H1 (cell line): ENCODE data around the gene RGS11. TPM values are rescaled to one million over a fixed set of nuclear protein-coding genes. Genes with fewer than 3 reads are reported as not detected.

Source experiments
- CTCF ChIA-PET: fragments of 300-600 bp; sonication (Branson Sonifier 250); formaldehyde crosslinking; loops from one replicate; lab custom pipeline; 2021; ENCODE audit not compliant: partially characterized antibody; lab: Charles Lee
- POLR2A ChIA-PET: fragments of 300-600 bp; sonication (Branson Sonifier 250); formaldehyde crosslinking; loops from one replicate; lab custom pipeline; 2021; ENCODE audit warnings: inconsistent platforms; ENCODE audit not compliant: partially characterized antibody; lab: Charles Lee
- DNase-seq, 2 experiments: peaks; one replicate each; pipeline versions ENCODE4 v3.0.0 to v3.0.0-alpha.2; 2010 to 2022; ENCODE audit warnings: low spot score in 2 of 2, low read depth in 1 of 2, mixed read lengths in 1 of 2
- FAIRE-seq: peaks from 2 replicates; lab custom pipeline; 2011; peaks lifted over from hg19 to GRCh38; lab: Jason Lieb, UNC
- H2AFZ ChIP-seq: 2 replicates; pipeline ENCODE4 v1.8.1; 2012; ENCODE audit warnings: low read length, inconsistent platforms
- H2AK5ac ChIP-seq: 2 replicates; pipeline ENCODE4 v1.6.1; 2013; ENCODE audit warnings: low read depth, low read length
- H2BK120ac ChIP-seq: replicated peaks from 2 replicates; pipeline ENCODE3; 2013; ENCODE audit warnings: low read depth, low read length, inconsistent platforms
- H2BK12ac ChIP-seq: 2 replicates; pipeline ENCODE4 v1.6.1; 2013; ENCODE audit warnings: low read depth, low read length
- H2BK15ac ChIP-seq: 2 replicates; pipeline ENCODE4 v1.6.1; 2013; ENCODE audit warnings: low read length
- H2BK20ac ChIP-seq: 2 replicates; pipeline ENCODE4 v1.6.1; 2013; ENCODE audit warnings: low read length
- H2BK5ac ChIP-seq: 2 replicates; pipeline ENCODE4 v1.6.1; 2013; ENCODE audit warnings: low read depth, low read length
- H3K14ac ChIP-seq: 2 replicates; pipeline ENCODE4 v1.6.1; 2013; ENCODE audit warnings: inconsistent platforms; ENCODE audit not compliant: insufficient read length
- H3K18ac ChIP-seq: 2 replicates; pipeline ENCODE4 v1.6.1; 2013; ENCODE audit warnings: low read length; ENCODE audit errors: extremely low read depth
- H3K23ac ChIP-seq: 2 replicates; pipeline ENCODE4 v1.6.1; 2013; ENCODE audit warnings: inconsistent platforms; ENCODE audit not compliant: insufficient read length
- H3K23me2 ChIP-seq: 2 replicates; pipeline ENCODE4 v1.6.1; 2013; ENCODE audit warnings: low read depth, low read length
- H3K27ac ChIP-seq: 2 replicates; pipeline ENCODE4 v1.6.1; 2011; ENCODE audit warnings: low read depth, low read length, inconsistent platforms
- H3K27me3 ChIP-seq, 4 experiments: replicated peaks in 1 of 4; 1 replicate in 1 of 4; 2 replicates in 3 of 4; pipeline versions ENCODE4 v1.6.1 to v1.8.1; 2011 to 2013; ENCODE audit warnings: low read length in 3 of 4, mild to moderate bottlenecking in 3 of 4, inconsistent platforms in 2 of 4, mixed read lengths in 2 of 4, moderate library complexity in 1 of 4; ENCODE audit not compliant: control insufficient read depth in 3 of 4, insufficient read depth in 3 of 4; ENCODE audit errors: extremely low read depth in 1 of 4
- H3K36me3 ChIP-seq, 4 experiments: 2 replicates each; pipeline versions ENCODE4 v1.6.1 to v1.8.1; 2011 to 2013; ENCODE audit warnings: mild to moderate bottlenecking in 4 of 4, low read length in 3 of 4, moderate library complexity in 2 of 4, control low read depth in 1 of 4, inconsistent platforms in 1 of 4; ENCODE audit not compliant: insufficient read depth in 4 of 4, control insufficient read depth in 2 of 4
- H3K4ac ChIP-seq: replicated peaks from 2 replicates; pipeline ENCODE3; 2013; ENCODE audit warnings: low read length, low read depth, mixed read lengths, inconsistent platforms; ENCODE audit not compliant: insufficient read length
- H3K4me1 ChIP-seq, 4 experiments: replicated peaks in 1 of 4; 1 replicate in 1 of 4; 2 replicates in 3 of 4; pipeline versions ENCODE4 v1.6.1 to v1.8.1; 2011 to 2013; ENCODE audit warnings: low read length in 3 of 4, inconsistent platforms in 2 of 4, mixed read lengths in 1 of 4; ENCODE audit not compliant: insufficient read depth in 4 of 4, control insufficient read depth in 3 of 4
- H3K4me2 ChIP-seq, 2 experiments: 2 replicates each; pipeline versions ENCODE4 v1.6.1 to v1.8.1; 2011 to 2013; ENCODE audit warnings: low read depth in 2 of 2, low read length in 2 of 2, control low read depth in 1 of 2, inconsistent platforms in 1 of 2, mild to moderate bottlenecking in 1 of 2; ENCODE audit not compliant: insufficient read depth in 1 of 2
- H3K4me3 ChIP-seq, 4 experiments: fragments of 200-600, 300-600 bp in 1 of 4; sonication (generic), shearing (Covaris generic), sonication (Bioruptor Twin) in 1 of 4; 2 replicates each; pipeline versions ENCODE4 v1.5.1 to v1.8.1; 2011 to 2016; ENCODE audit warnings: low read length in 4 of 4, low read depth in 3 of 4, control low read depth in 2 of 4, inconsistent platforms in 2 of 4, mild to moderate bottlenecking in 2 of 4, mixed read lengths in 1 of 4, moderate library complexity in 1 of 4; ENCODE audit not compliant: insufficient read depth in 2 of 4; ENCODE audit errors: extremely low read depth in 1 of 4
- H3K56ac ChIP-seq: replicated peaks from 2 replicates; pipeline ENCODE3; 2013; ENCODE audit warnings: low read depth, mild to moderate bottlenecking, mixed read lengths, low read length, inconsistent platforms; ENCODE audit not compliant: insufficient read length
- H3K79me1 ChIP-seq: 2 replicates; pipeline ENCODE4 v1.6.1; 2013; ENCODE audit warnings: low read depth, low read length, control low read depth
- H3K79me2 ChIP-seq, 2 experiments: 2 replicates each; pipeline versions ENCODE4 v1.6.1 to v1.8.1; 2012 to 2013; ENCODE audit warnings: low read length in 2 of 2, mild to moderate bottlenecking in 2 of 2, inconsistent platforms in 1 of 2; ENCODE audit not compliant: insufficient read depth in 2 of 2, control insufficient read depth in 1 of 2
- H3K9ac ChIP-seq, 4 experiments: replicated peaks in 1 of 4; 1 replicate in 1 of 4; 2 replicates in 3 of 4; pipeline versions ENCODE4 v1.6.1 to v1.8.1; 2011 to 2013; ENCODE audit warnings: low read depth in 3 of 4, low read length in 3 of 4, control low read depth in 2 of 4, mild to moderate bottlenecking in 2 of 4, moderate library complexity in 2 of 4, inconsistent platforms in 1 of 4; ENCODE audit errors: extremely low read depth in 1 of 4
- H3K9me3 ChIP-seq, 2 experiments: 2 replicates each; pipeline versions ENCODE4 v1.6.1 to v1.8.1; 2012 to 2013; ENCODE audit warnings: mild to moderate bottlenecking in 2 of 2, moderate library complexity in 2 of 2, control low read depth in 1 of 2, inconsistent platforms in 1 of 2, low read depth in 1 of 2, low read length in 1 of 2, mixed read lengths in 1 of 2; ENCODE audit not compliant: insufficient read depth in 2 of 2
- H4K20me1 ChIP-seq, 2 experiments: replicated peaks in 1 of 2; 2 replicates each; pipeline versions ENCODE3 to v1.8.1; 2011 to 2013; ENCODE audit warnings: inconsistent platforms in 2 of 2, low read length in 2 of 2, mild to moderate bottlenecking in 1 of 2; ENCODE audit not compliant: insufficient read depth in 2 of 2, control insufficient read depth in 1 of 2
- H4K5ac ChIP-seq: 2 replicates; pipeline ENCODE4 v1.6.1; 2013; ENCODE audit warnings: low read length, low read depth, mixed read lengths, inconsistent platforms; ENCODE audit not compliant: insufficient read length
- H4K8ac ChIP-seq: 2 replicates; pipeline ENCODE4 v1.8.0; 2013; ENCODE audit warnings: mild to moderate bottlenecking, moderate library complexity, low read length, inconsistent platforms; ENCODE audit not compliant: insufficient read depth; ENCODE audit errors: extremely low read depth
- H4K91ac ChIP-seq: replicated peaks from 2 replicates; pipeline ENCODE3; 2013; ENCODE audit warnings: low read length, mixed read lengths, inconsistent platforms; ENCODE audit not compliant: insufficient read length
- CEBPB ChIP-seq: IDR thresholded peaks from 2 replicates; pipeline ENCODE4 v1.6.1; 2012; ENCODE audit warnings: low read depth, low read length
- POU5F1 ChIP-seq: IDR thresholded peaks from 2 replicates; pipeline ENCODE4 v1.6.1; 2011; ENCODE audit warnings: low read depth, mild to moderate bottlenecking, low read length, moderate library complexity
- WGBS, 2 experiments: shearing (Covaris generic) in 1 of 2; methylation state at CpG; one replicate each; pipeline versions ENCODE4 v1.1.6 to v1.1.7; 2013 to 2015; ENCODE audit warnings: low lambda C conversion rate in 2 of 2, mixed read lengths in 2 of 2, inconsistent platforms in 1 of 2, low coverage in 1 of 2, missing lambda C conversion rate in 1 of 2; ENCODE audit not compliant: insufficient replicate concordance in 2 of 2, insufficient coverage in 1 of 2, insufficient read length in 1 of 2; ENCODE audit errors: extremely low coverage in 1 of 2, missing lambda C conversion rate in 1 of 2; 5-methylcytosine and 5-hydroxymethylcytosine counted together
- polyA plus RNA-seq, 7 experiments: library from polyadenylated mRNA; depleted of rRNA in 3 of 7; stranded (reverse) in 5 of 7; unstranded in 2 of 7; fragments of >200 nt in 5 of 7; fragments of 200-250 nt in 2 of 7; gene quantifications; 1 replicate in 5 of 7; 2 replicates in 1 of 7; 4 replicates in 1 of 7; pipeline versions ENCODE4 v1.2.1 to v1.2.3, GENCODE V29; 2011 to 2013; ENCODE audit warnings: missing spikeins in 2 of 7, mixed read lengths in 2 of 7
- total RNA-seq: library from RNA; stranded (reverse); fragmentation: NEBNext Ultra II Directional; extraction: Animal tissue kit (Norgen Biotek cat#: 25700); gene quantifications from 2 replicates; pipeline ENCODE4 v1.2.1, GENCODE V29; 2021

The RGS11 gene
- total and polyA plus RNA-seq, 2 of the 8 experiments (the other 6 are each of a cell fraction or from before 2014, with no cell fraction given): 0.84 to 1.2 TPM

DNA sequence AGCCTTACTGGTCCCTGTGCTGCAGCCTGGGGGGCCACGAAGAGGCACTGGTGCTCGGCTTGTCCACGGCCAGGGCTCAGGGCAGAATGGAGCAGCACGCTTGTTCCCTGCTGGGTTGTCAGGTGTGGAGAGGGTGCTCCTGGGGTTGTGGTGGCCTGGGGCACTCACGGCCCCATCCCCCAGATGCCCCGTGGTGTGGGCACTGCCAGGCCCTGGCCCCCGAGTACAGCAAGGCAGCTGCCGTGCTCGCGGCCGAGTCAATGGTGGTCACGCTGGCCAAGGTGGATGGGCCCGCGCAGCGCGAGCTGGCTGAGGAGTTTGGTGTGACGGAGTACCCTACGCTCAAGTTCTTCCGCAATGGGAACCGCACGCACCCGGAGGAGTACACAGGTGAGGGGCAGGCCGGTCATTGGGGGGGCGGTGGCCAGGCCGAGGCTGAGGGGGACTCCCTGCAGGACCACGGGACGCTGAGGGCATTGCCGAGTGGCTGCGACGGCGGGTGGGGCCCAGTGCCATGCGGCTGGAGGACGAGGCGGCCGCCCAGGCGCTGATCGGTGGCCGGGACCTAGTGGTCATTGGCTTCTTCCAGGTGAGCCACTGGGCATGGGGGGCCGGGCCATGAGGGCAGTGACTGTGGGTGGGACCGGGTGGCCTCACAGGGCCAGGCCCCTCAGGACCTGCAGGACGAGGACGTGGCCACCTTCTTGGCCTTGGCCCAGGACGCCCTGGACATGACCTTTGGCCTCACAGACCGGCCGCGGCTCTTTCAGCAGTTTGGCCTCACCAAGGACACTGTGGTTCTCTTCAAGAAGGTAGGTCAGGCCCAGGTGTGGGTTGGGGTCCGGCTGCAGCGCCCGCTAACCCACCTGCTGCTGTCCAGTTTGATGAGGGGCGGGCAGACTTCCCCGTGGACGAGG, 8.7 kb upstream of the RGS11 start:
- Histone ChIP-seq H3K23ac (no peak overlapping the region), H3K4me1 (peaks cover 0 to 3% (median 0%) of the 10 kb centered on the region in 4 experiments; a peak in 3 of 7 replicates), H3K79me1 (no peaks in the 10 kb centered on the region), H3K79me2 (no peaks in the 10 kb centered on the region), H3K4ac (no peak overlapping the region), H3K9me3 (peaks cover 0 to 5% of the 10 kb centered on the region in 2 experiments; a peak in 1 of 4 replicates), H3K4me3 (no peak overlapping the region), H2BK15ac (no peak overlapping the region), H3K23me2 (peaks cover 6% of the 10 kb centered on the region; the same call in 1 of the 2 replicates), H3K56ac (no peak overlapping the region), H2AFZ (no peak overlapping the region), H2BK5ac (no peak overlapping the region), H4K20me1 (peaks cover 0 to 2% of the 10 kb centered on the region in 2 experiments), H3K27ac (no peak overlapping the region), H3K4me2 (no peak overlapping the region), H3K14ac (no peak overlapping the region), H4K91ac (no peak overlapping the region), H4K8ac (no peak overlapping the region), H2BK120ac (no peak overlapping the region), H4K5ac (no peak overlapping the region), H3K18ac (no peak overlapping the region), H3K9ac (no peak overlapping the region), H2BK12ac (no peak overlapping the region), H2BK20ac (no peak overlapping the region), H3K27me3 (peaks cover 10 to 21% (median 15%) of the 10 kb centered on the region in 4 experiments), H2AK5ac (no peak overlapping the region), H3K36me3 (peaks cover 2 to 10% (median 5%) of the 10 kb centered on the region in 4 experiments; a peak in 5 of 8 replicates)
- CTCF ChIA-PET: no interaction called here
- 94% methylated on average over 47 of the region's 52 CpGs; no CpG with 5 or more reads in 1 of the 2 experiments for WGBS, 2 experiments
- FAIRE-seq (no peak), DNase-seq (no peak)
- POLR2A ChIA-PET: interaction anchor here (0.8 to 3.3 kb wide), 3 partner anchors 16 to 26 kb away, joined by 3 to 13 read pairs (median 3); no protein-coding TSS in a partner anchor
- no peak for TF ChIP-seq POU5F1
- TF ChIP-seq CEBPB: no peak
